Measurements from ENCODE around the gene ERGIC1.

GRCh38 chr5:172786736-172787462 lies 47.2 kb upstream of the ERGIC1 start:
- TF ChIP-seq, protein P1, sequence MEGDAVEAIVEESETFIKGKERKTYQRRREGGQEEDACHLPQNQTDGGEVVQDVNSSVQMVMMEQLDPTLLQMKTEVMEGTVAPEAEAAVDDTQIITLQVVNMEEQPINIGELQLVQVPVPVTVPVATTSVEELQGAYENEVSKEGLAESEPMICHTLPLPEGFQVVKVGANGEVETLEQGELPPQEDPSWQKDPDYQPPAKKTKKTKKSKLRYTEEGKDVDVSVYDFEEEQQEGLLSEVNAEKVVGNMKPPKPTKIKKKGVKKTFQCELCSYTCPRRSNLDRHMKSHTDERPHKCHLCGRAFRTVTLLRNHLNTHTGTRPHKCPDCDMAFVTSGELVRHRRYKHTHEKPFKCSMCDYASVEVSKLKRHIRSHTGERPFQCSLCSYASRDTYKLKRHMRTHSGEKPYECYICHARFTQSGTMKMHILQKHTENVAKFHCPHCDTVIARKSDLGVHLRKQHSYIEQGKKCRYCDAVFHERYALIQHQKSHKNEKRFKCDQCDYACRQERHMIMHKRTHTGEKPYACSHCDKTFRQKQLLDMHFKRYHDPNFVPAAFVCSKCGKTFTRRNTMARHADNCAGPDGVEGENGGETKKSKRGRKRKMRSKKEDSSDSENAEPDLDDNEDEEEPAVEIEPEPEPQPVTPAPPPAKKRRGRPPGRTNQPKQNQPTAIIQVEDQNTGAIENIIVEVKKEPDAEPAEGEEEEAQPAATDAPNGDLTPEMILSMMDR (IDR thresholded peaks at IDR 0.05), result no peak
- no peak for TF ChIP-seq EP300 (IDR thresholded peaks at IDR 0.05)

Data from tibial nerve (tissue), 4 donors.